GM10847 (cell line): ENCODE results near the gene DYNLT5.

Source experiments
- POLR2A ChIP-seq: IDR thresholded peaks from 2 replicates; pipeline ENCODE4 v1.6.1; 2011; ENCODE audit not compliant: insufficient read length; ENCODE audit errors: extremely low read depth

DYNLT5 gene

GRCh38 chr1:66770694-66771093 lies 18.4 kb downstream of the DYNLT5 start:
- no peak for TF ChIP-seq POLR2A

- no peak for TF ChIP-seq POLR2A
Observed at GRCh38 chr1:66773227-66773626, 21.0 kb downstream of the DYNLT5 start.

- no peak for TF ChIP-seq POLR2A
Observed at GRCh38 chr1:66774438-66774837, 22.2 kb downstream of the DYNLT5 start.

GRCh38 chr1:66775646-66776045 lies 23.4 kb downstream of the DYNLT5 start:
- no peak for TF ChIP-seq POLR2A

GRCh38 chr1:66777831-66778230 lies 25.6 kb downstream of the DYNLT5 start:
- TF ChIP-seq POLR2A, result no peak

- no peak for TF ChIP-seq POLR2A
Observed at GRCh38 chr1:66778266-66778665, 26.0 kb downstream of the DYNLT5 start.

GRCh38 chr1:66778969-66779368 lies 26.7 kb downstream of the DYNLT5 start:
- TF ChIP-seq POLR2A, result no peak

GRCh38 chr1:66779475-66780078 lies 27.3 kb downstream of the DYNLT5 start:
- no peak for TF ChIP-seq POLR2A

- no peak for TF ChIP-seq POLR2A
Observed at GRCh38 chr1:66787641-66788040, 35.4 kb downstream of the DYNLT5 start.

- TF ChIP-seq POLR2A, result no peak
Observed at GRCh38 chr1:66788231-66788939, 36.1 kb downstream of the DYNLT5 start.

- TF ChIP-seq POLR2A, result no peak
Observed at GRCh38 chr1:66791621-66792610, 39.7 kb downstream of the DYNLT5 start.

- TF ChIP-seq POLR2A, result no peak
Observed at GRCh38 chr1:66809245-66809644, 57.0 kb downstream of the DYNLT5 start.

GRCh38 chr1:66809736-66810326 lies 57.6 kb downstream of the DYNLT5 start:
- TF ChIP-seq POLR2A, result no peak

- no peak for TF ChIP-seq POLR2A
Observed at GRCh38 chr1:66824771-66825170, 72.5 kb downstream of the DYNLT5 start.
